ENCODE measurements around the gene SOX12.

- TF ChIP-seq, protein P1, sequence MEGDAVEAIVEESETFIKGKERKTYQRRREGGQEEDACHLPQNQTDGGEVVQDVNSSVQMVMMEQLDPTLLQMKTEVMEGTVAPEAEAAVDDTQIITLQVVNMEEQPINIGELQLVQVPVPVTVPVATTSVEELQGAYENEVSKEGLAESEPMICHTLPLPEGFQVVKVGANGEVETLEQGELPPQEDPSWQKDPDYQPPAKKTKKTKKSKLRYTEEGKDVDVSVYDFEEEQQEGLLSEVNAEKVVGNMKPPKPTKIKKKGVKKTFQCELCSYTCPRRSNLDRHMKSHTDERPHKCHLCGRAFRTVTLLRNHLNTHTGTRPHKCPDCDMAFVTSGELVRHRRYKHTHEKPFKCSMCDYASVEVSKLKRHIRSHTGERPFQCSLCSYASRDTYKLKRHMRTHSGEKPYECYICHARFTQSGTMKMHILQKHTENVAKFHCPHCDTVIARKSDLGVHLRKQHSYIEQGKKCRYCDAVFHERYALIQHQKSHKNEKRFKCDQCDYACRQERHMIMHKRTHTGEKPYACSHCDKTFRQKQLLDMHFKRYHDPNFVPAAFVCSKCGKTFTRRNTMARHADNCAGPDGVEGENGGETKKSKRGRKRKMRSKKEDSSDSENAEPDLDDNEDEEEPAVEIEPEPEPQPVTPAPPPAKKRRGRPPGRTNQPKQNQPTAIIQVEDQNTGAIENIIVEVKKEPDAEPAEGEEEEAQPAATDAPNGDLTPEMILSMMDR (IDR thresholded peaks at IDR 0.05) = no peak
- TF ChIP-seq ZNF232 (CRISPR knock-in tag; IDR thresholded peaks at IDR 0.05) = no peak
- no peak for TF ChIP-seq AFF4 (CRISPR knock-in tag; IDR thresholded peaks at IDR 0.05; ENCODE audit: borderline replicate concordance)
- TF ChIP-seq, protein P2, sequence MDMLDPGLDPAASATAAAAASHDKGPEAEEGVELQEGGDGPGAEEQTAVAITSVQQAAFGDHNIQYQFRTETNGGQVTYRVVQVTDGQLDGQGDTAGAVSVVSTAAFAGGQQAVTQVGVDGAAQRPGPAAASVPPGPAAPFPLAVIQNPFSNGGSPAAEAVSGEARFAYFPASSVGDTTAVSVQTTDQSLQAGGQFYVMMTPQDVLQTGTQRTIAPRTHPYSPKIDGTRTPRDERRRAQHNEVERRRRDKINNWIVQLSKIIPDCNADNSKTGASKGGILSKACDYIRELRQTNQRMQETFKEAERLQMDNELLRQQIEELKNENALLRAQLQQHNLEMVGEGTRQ (CRISPR knock-in tag; IDR thresholded peaks at IDR 0.05) = no peak
- TF ChIP-seq ZNF281 (CRISPR knock-in tag; IDR thresholded peaks at IDR 0.05) = no peak
Measured at GRCh38 chr20:343107-343506, 17.8 kb downstream of the SOX12 start.

Measured in WTC11 (cell line).